GM13977 (cell line): Measurements from ENCODE around the gene TNRC6C.

Experiments
- DNase-seq: peaks from one replicate; pipeline ENCODE4 v3.0.0; 2012; ENCODE audit warnings: low spot score
- CTCF ChIP-seq: IDR thresholded peaks from 2 replicates; pipeline ENCODE4 v1.5.1; 2012; ENCODE audit warnings: mild to moderate bottlenecking, control low read depth; ENCODE audit not compliant: insufficient read depth; ENCODE audit errors: extremely low read depth, missing control alignments
- in situ Hi-C: fragments of 300-500 bp; cut with MboI; formaldehyde crosslinking; loops from one replicate; pipeline ENCODE4 v1.12.0; 2022; ENCODE audit warnings: low sequenced_read_pairs, low pct_unique_long_range_greater_than_20kb, mixed read lengths, inconsistent platforms; ENCODE audit not compliant: unreplicated experiment

Gene TNRC6C

GRCh38 chr17:78027121-78027520 is 68.6 kb downstream of the TNRC6C start:
- in situ Hi-C loops = no loop called here
- no peak for DNase-seq
- no peak for TF ChIP-seq CTCF

- in situ Hi-C loops = no loop called here
- no peak for TF ChIP-seq CTCF
- DNase-seq = no peak
These were observed 71.2 kb downstream of the TNRC6C start for GRCh38 chr17:78029697-78030096.

GRCh38 chr17:78031435-78031834 is 72.9 kb downstream of the TNRC6C start:
- in situ Hi-C loops = no loop called here
- no peak for TF ChIP-seq CTCF

GRCh38 chr17:78032166-78032565 is 73.7 kb downstream of the TNRC6C start:
- no peak for DNase-seq
- in situ Hi-C loops = no loop called here
- no peak for TF ChIP-seq CTCF

More at GRCh38 chr17:78031435-78031834, 72.9 kb downstream of the TNRC6C start:
- no peak for DNase-seq

- DNase-seq = no peak
- TF ChIP-seq CTCF = no peak
- in situ Hi-C loops = no loop called here
These were observed 76.1 kb downstream of the TNRC6C start for GRCh38 chr17:78034429-78035091.

- in situ Hi-C loops = no loop called here
- no peak for TF ChIP-seq CTCF
- DNase-seq = no peak
These were observed 78.8 kb downstream of the TNRC6C start for GRCh38 chr17:78037280-78037679.
